Fibroblast of mammary gland (primary cell): ENCODE measurements around the gene PRKCB.

Source experiments
- DNase-seq: peaks from one replicate; pipeline ENCODE4 v3.0.0-alpha.2; 2010; ENCODE audit warnings: low read depth
- H3K4me3 ChIP-seq: 2 replicates; pipeline ENCODE4 v1.5.1; 2011; ENCODE audit warnings: low read depth, mild to moderate bottlenecking, low read length, moderate library complexity; ENCODE audit not compliant: control insufficient read depth
- CTCF ChIP-seq: conservative IDR thresholded peaks from 2 replicates; pipeline ENCODE4 v1.5.1; 2011; ENCODE audit warnings: low read depth, low read length, inconsistent platforms; ENCODE audit not compliant: control insufficient read depth, insufficient read depth

Gene PRKCB

GRCh38 chr16:23920899-23921298 lies 85.1 kb downstream of the PRKCB start:
- no peak for DNase-seq
- TF ChIP-seq CTCF = no peak
- no peak overlapping the region for H3K4me3 ChIP-seq

- DNase-seq = no peak
- no peak for TF ChIP-seq CTCF
- H3K4me3 ChIP-seq = no peak overlapping the region
Measured at GRCh38 chr16:23922406-23922805, 86.6 kb downstream of the PRKCB start.

- no peak for TF ChIP-seq CTCF
- no peak overlapping the region for H3K4me3 ChIP-seq
- DNase-seq = no peak
Measured at GRCh38 chr16:23924128-23924527, 88.3 kb downstream of the PRKCB start.

- TF ChIP-seq CTCF = no peak
- DNase-seq = no peak
- no peak overlapping the region for H3K4me3 ChIP-seq
Measured at GRCh38 chr16:23927796-23928195, 92.0 kb downstream of the PRKCB start.

- no peak for TF ChIP-seq CTCF
- no peak overlapping the region for H3K4me3 ChIP-seq
Measured at GRCh38 chr16:23929237-23929636, 93.5 kb downstream of the PRKCB start.

GRCh38 chr16:23929856-23930255 lies 94.1 kb downstream of the PRKCB start:
- TF ChIP-seq CTCF = no peak
- H3K4me3 ChIP-seq = no peak overlapping the region
- DNase-seq = no peak

More at GRCh38 chr16:23929237-23929636, 93.5 kb downstream of the PRKCB start:
- DNase-seq = no peak

GRCh38 chr16:23930791-23931190 lies 95.0 kb downstream of the PRKCB start:
- no peak for TF ChIP-seq CTCF
- H3K4me3 ChIP-seq = no peak overlapping the region
- DNase-seq = no peak
